NT2/D1 (cell line): ENCODE data around the gene STH.

Experiments used
- SUZ12 ChIP-seq: IDR thresholded peaks from 2 replicates; pipeline ENCODE4 v1.6.1; 2011; ENCODE audit not compliant: insufficient read length, insufficient read depth; ENCODE audit errors: extremely low read depth
- YY1 ChIP-seq: IDR thresholded peaks from 2 replicates; pipeline ENCODE4 v1.6.1; 2011; ENCODE audit not compliant: insufficient read length, insufficient read depth
- ZNF274 ChIP-seq: IDR thresholded peaks from 2 replicates; pipeline ENCODE4 v1.6.1; 2011; ENCODE audit warnings: mild to moderate bottlenecking, low read depth, low read length

DNA sequence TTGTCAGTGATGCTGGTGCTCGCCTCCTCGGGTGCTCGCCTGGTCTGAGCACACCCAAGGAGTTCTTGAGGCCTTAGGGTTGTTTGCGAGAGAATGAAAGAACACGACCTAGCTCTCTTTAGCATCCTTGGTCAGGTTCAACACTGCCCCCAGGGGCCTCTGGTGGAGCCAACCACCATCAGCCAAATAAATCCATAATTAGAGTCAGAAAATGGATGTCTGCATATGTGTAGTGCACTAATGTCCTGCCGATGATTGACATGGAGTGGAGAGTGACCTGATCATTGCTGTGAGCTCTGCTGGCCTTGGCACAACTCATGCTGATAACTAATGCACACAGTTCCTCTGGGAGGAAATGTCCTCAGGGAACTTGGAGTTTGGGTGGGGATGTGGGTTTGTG, 8.2 kb upstream of the STH start:
- TF ChIP-seq YY1, result no peak
- TF ChIP-seq ZNF274, result no peak
- TF ChIP-seq SUZ12, result no peak
